HG03159 (cell line): ENCODE measurements around the gene FAM118B.

ENCODE experiments used
- ATAC-seq: cut with Tn5 transposase; IDR thresholded peaks from one replicate; pipeline ENCODE4 v1.9.1; 2021; ENCODE audit warnings: mild to moderate bottlenecking, moderate library complexity; ENCODE audit not compliant: unreplicated experiment

Gene FAM118B

GRCh38 chr11:126268361-126268707 is 56.8 kb downstream of the FAM118B start:
- peak; percentile 4 for ATAC-seq

- ATAC-seq: peak; percentile 98
Measured at GRCh38 chr11:126268708-126269579, 57.4 kb downstream of the FAM118B start, which contains the start of the genes FOXRED1 and SRPRA. Gene FOXRED1, plus strand, starts transcription at chr11:126269154. Its CDS starts 53 bp downstream, at chr11:126269207. Gene SRPRA, minus strand, starts transcription at chr11:126268895. Its CDS starts 91 bp downstream, at chr11:126268804.

- ATAC-seq: no peak
Measured at GRCh38 chr11:126277322-126277721, 65.7 kb downstream of the FAM118B start.

GRCh38 chr11:126277780-126278179 is 66.2 kb downstream of the FAM118B start:
- no peak for ATAC-seq

GRCh38 chr11:126279191-126279590 is 67.6 kb downstream of the FAM118B start:
- ATAC-seq: no peak

- ATAC-seq: no peak
Measured at GRCh38 chr11:126280595-126280994, 69.0 kb downstream of the FAM118B start.

- no peak for ATAC-seq
Measured at GRCh38 chr11:126281245-126281644, 69.7 kb downstream of the FAM118B start.

- no peak for ATAC-seq
Measured at GRCh38 chr11:126281666-126282175, 70.1 kb downstream of the FAM118B start.

- ATAC-seq: peak; percentile 26
Measured at GRCh38 chr11:126282361-126282735, 70.8 kb downstream of the FAM118B start.

GRCh38 chr11:126282736-126283591 is 71.4 kb downstream of the FAM118B start, which contains the start of gene TIRAP:
Gene TIRAP, plus strand, starts transcription at chr11:126283093. Its CDS starts 7,802 bp downstream, at chr11:126290895.
- peak; percentile 53 for ATAC-seq

GRCh38 chr11:126284829-126285228 is 73.2 kb downstream of the FAM118B start:
- ATAC-seq: peak; percentile 62

- no peak for ATAC-seq
Measured at GRCh38 chr11:126288237-126288636, 76.7 kb downstream of the FAM118B start.

- no peak for ATAC-seq
Measured at GRCh38 chr11:126290887-126291286, 79.3 kb downstream of the FAM118B start.

GRCh38 chr11:126293726-126294125 is 82.1 kb downstream of the FAM118B start:
- no peak for ATAC-seq

GRCh38 chr11:126297004-126297403 is 85.4 kb downstream of the FAM118B start:
- ATAC-seq: no peak

GRCh38 chr11:126303623-126304456 is 92.3 kb downstream of the FAM118B start, which contains the start of gene DCPS:
Gene DCPS, plus strand, starts transcription at chr11:126304060. Its CDS starts 21 bp downstream, at chr11:126304081.
- peak; percentile 83 for ATAC-seq

- ATAC-seq: no peak
Measured at GRCh38 chr11:126304457-126305075, 93.0 kb downstream of the FAM118B start.

GRCh38 chr11:126305699-126306098 is 94.1 kb downstream of the FAM118B start:
- peak; percentile 65 for ATAC-seq

- ATAC-seq: no peak
Measured at GRCh38 chr11:126307706-126308105, 96.1 kb downstream of the FAM118B start.

- no peak for ATAC-seq
Measured at GRCh38 chr11:126308271-126308671, 96.7 kb downstream of the FAM118B start.
